Dedifferentiated amniotic fluid mesenchymal stem cell (primary cell): Measurements from ENCODE around the gene YEATS4.
A peak's percentile ranks its signal among the peaks of the same experiment; 100 is the strongest.

Source experiments
- DNase-seq: peaks from one replicate; pipeline ENCODE4 v3.0.0-alpha.2; 2016; ENCODE audit errors: extremely low spot score

Gene YEATS4

DNA sequence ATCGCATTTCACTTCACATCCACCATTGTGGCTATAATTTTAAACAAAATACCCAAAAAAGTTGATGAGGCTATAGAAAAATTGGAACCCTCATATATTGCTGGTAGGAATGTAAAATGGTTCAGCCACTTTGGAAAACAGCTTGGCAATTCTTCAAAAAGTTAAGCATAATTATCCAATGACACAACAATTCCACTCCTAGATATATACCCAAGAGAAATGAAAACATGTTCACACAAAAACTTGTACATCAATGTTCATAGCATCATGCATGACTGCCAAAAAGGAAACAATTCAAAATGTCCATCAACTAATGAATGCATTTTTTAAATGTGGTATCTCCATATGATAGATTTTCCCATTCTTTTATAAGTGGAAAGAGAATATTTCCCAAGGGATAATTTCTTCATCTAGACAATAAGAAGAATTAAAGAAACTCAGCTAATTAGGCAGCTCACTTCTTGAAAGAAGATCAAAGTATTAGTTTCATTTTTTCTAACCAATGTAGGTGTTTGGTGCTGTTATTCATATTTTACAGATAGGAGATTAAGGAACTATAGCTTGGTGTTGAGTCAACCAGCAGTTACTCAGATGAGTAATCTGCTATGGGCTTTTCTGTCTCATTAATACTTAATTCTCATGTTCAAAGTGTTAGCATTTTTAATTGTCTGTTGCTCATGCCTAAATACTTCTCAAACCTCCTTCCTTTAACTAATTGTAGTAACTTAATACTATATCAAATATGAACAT is 32.8 kb downstream of the YEATS4 start:
- no peak for DNase-seq

GRCh38 chr12:69396041-69396440 is 36.5 kb downstream of the YEATS4 start:
- no peak for DNase-seq

- no peak for DNase-seq
These were observed 37.4 kb downstream of the YEATS4 start for GRCh38 chr12:69396963-69397362.

GRCh38 chr12:69397978-69398377 is 38.4 kb downstream of the YEATS4 start:
- no peak for DNase-seq

DNA sequence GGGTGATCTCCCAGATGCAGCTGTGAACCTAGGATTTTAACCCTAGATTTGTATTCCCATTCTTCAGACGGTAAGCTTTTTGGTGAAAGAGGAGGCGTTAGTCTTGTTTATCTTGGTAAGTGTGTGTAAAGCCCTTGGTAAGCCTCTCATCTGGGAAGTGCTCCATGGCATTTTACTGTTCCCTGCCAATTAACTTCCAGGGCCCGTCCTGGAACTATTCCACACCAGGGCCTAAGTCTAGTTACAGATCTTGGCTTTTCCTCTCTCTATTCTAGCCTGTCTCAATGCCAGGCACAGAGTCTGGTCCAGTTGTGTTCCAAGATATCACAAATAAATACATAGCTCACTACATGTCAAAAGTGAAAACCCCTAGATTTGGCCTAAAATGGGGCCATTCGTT is 42.4 kb downstream of the YEATS4 start:
- no peak for DNase-seq

DNA sequence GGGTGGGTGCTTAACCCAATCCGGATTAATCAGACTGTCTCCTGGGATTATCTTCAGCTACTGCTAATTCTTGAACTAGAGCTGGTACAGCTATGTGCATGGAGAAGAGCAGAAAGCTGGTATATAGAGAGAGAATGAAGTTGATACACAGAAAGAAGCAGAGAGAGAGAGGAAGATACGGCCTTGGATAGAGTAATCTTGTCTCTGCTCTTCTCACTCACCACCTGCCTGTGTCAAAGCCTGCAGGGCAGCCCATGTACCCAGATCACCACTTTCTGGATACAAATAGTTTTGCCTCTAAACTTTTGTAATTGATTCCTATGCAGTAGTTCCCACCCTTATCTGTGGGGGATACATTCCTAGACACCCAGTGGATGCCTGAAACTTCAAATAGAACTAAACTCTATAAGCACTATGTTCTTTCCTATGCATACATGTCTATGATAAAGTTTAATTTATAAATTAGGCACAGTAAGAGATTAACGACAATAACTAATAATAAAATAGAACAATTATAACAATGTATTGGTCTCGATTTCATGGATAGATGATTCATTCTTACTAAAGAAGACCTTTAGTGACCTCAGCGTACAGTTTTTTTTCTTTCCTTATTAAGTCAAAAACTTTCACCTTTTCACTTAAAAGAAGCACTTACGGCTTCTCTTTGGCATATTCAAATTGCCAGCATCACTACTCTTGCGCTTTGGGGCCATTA is 45.5 kb downstream of the YEATS4 start:
- DNase-seq: no peak

DNA sequence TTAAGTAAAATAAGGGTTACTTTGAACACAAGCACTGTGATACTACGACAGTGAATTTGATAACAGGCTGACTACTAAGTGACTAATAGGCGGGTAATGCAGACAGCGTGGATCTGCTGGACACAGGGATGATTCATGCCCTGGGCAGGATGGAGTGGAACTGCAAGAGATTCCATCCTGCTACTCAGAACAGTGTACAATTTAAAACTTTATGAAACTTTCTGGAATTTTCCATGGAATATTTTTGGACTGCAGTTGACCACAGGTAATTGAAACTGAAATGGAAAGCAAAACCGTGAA is 46.0 kb downstream of the YEATS4 start:
- DNase-seq: peak; percentile 91

GRCh38 chr12:69406217-69406616 is 46.7 kb downstream of the YEATS4 start:
- DNase-seq: no peak

DNA sequence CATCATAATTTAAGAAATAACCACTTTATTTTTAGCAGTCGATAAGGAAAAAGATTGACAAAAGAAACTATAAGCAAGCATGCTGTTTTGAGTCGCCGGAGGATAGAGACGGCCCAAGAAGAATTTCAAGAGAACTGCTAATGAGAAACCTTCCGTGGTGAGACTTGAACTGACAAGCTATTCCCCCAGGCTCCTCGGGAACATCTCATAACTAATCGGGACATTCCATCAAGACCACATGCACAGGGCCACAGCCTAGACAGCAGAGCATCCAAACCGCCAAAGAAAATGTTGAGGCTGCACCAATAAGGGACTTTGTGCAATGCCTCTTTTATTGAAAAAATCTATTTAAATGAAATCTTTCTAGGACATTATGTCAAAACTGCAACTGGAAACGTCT is 51.0 kb downstream of the YEATS4 start:
- DNase-seq: no peak

- DNase-seq: no peak
These were observed 53.1 kb downstream of the YEATS4 start for GRCh38 chr12:69412655-69413054.

GRCh38 chr12:69415471-69416275 is 56.1 kb downstream of the YEATS4 start:
- peak; percentile 98 for DNase-seq

DNA sequence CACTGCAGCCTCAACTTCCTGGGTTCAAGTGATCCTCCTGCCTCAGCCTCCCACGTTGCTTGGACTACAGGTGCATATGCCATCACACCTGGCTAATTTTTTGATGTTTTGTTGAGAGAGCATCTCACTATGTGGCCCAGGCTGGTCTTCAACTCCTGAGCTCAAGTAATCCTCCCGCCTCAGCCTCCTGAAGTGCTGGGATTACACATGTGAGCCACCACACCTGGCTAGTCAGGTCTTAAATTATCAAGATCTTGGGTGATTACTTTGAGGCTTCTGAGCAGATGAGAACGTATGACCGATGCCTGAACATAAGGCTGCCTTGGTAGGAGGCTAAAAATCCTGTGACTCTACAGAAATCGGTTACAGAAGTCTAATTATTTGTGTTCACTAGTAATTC is 57.7 kb downstream of the YEATS4 start:
- no peak for DNase-seq

DNA sequence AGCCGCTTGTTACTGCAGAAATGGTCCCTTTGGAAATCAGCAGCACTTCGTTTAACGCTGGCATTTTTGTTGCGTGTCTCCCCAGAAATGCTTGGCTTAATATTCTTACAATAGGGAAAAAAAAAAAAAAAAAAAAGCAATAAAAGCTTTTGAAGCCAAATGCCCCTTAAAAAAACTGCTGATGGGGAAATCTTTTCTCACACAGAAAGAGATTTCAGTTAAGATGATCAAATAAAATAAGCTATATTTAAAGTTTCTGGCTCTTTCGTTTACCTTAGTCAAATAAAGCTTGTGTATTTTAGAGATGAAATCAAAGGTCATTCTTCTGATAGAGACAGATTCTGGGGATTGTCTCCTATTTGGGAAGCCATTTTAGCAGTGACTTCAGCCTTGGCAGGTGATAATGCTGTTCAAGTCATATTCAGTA is 58.2 kb downstream of the YEATS4 start:
- no peak for DNase-seq

- DNase-seq: no peak
These were observed 60.2 kb downstream of the YEATS4 start for GRCh38 chr12:69419701-69420100.

- no peak for DNase-seq
These were observed 62.0 kb downstream of the YEATS4 start for GRCh38 chr12:69421548-69421947.

GRCh38 chr12:69423037-69423905 is 63.7 kb downstream of the YEATS4 start:
- DNase-seq: no peak

GRCh38 chr12:69425417-69425816 is 65.9 kb downstream of the YEATS4 start:
- no peak for DNase-seq

DNA sequence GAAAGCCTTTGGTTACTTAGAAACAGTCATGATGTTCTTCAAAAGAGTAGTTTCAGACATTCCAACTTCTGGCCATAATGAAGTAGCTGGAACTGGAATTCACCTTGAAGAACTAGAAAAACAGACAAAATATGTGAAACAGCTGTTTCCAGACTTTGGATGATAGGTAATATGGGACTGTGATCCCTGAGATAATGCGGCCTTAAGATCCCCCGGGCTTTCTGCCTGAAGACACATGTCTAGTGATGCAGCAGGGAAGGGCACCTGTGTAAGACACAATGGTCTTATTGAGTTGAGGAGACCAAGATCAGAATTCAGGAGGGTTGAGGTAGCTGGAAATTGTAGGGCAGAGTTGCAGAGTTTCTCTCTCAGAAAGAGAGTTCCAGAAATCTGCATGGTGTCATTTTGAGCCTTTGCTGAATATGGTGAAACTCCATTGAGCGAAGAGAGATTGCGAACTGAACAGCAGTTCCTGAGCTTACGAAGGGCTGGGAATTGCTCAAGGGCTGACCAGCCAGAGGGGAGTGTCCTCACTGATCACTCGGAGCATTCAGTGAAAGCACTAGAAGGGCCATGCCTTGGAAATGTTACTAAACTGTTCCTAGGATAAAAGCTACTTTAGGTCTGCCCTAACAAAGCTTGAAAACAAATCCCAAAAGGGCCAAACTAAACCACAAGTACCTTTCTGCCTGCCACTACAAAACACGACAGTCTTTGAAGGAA is 69.0 kb downstream of the YEATS4 start:
- no peak for DNase-seq

GRCh38 chr12:69430942-69431590 is 71.5 kb downstream of the YEATS4 start:
- DNase-seq: no peak

DNA sequence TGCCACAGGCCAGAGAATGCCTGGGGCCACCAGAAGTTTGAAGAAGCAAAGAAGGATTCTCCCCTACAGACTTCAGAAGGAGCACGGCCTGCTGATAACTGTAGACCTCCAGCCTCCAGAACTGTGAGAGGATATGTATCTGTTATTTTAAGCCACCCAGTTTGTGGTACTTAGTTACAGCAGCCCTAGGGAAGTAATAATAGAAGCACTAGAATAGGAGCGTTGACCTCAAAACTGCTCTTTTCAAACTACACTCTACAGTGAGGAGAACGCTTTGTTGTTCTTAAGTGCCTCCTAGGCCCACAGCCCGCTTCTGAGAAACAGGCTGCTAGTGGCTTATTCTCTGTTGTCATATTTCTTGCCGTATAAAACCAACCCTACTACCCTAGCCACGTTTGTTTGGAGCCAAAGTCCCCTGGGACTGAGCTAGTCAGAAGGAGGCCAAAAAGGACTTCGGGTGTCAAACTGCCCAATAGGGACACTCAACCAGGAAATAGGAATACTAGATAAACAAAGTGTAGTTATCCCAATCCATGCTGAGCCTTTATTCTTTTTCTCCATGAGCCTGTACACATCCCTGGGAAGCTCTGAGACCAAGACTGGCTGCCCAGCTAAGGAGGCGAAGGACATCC is 72.2 kb downstream of the YEATS4 start:
- no peak for DNase-seq
